HepG2 (cell line): ENCODE results near the gene ARHGAP5. TPM values are rescaled to one million over a fixed set of nuclear protein-coding genes. Genes with fewer than 3 reads are reported as not detected.

Experiments used
- ATAC-seq: fragments of 200-7000 bp; cut with Tn5 transposase; 3 replicates; pipeline ENCODE4 v1.9.1; 2020; ENCODE audit warnings: mild to moderate bottlenecking, moderate library complexity
- BruUV-seq: library from RNA; stranded (reverse); fragments of 400-500 nt; replicated peaks from 2 replicates; lab custom pipeline; 2021; lab: Mats Ljungman, UMichigan
- CTCF ChIA-PET: fragments of 300-600 bp; formaldehyde crosslinking; extraction: SDS; loops from one replicate; lab custom pipeline; 2021; ENCODE audit warnings: low total read pairs, inconsistent platforms, low intra/inter-chr PET ratio; lab: Yijun Ruan, JAX
- POLR2A ChIA-PET: fragments of 350-600 bp; sonication (Branson Sonifier 250); formaldehyde crosslinking; loops from one replicate; lab custom pipeline; 2020; ENCODE audit warnings: antibody characterized with exemption, inconsistent platforms; lab: Yijun Ruan, JAX
- DNase-seq: peaks from one replicate; pipeline ENCODE4 v3.0.0-alpha.2; 2015; ENCODE audit warnings: low spot score
- FAIRE-seq: peaks from 3 replicates; lab custom pipeline; 2011; peaks lifted over from hg19 to GRCh38; lab: Jason Lieb, UNC
- H2AFZ ChIP-seq: one replicate; pipeline ENCODE4 v1.6.1; 2011; ENCODE audit warnings: low read length, inconsistent platforms
- H3K27ac ChIP-seq: fragments of 300-600 bp; 3 replicates; pipeline ENCODE4 v1.8.0; 2011; ENCODE audit warnings: mixed run types, mild to moderate bottlenecking, mixed read lengths, low read length, inconsistent platforms; ENCODE audit not compliant: insufficient read depth; ENCODE audit errors: extremely low read length
- H3K27me3 ChIP-seq, 2 experiments: fragments of 200-600 bp in 1 of 2; 2 replicates in 1 of 2; 3 replicates in 1 of 2; pipeline versions ENCODE4 v1.6.0 to v1.8.0; 2011; ENCODE audit warnings: low read length in 2 of 2, mild to moderate bottlenecking in 2 of 2, moderate library complexity in 2 of 2, inconsistent platforms in 1 of 2; ENCODE audit not compliant: insufficient read depth in 2 of 2, control insufficient read depth in 1 of 2
- H3K36me3 ChIP-seq, 2 experiments: fragments of 200-600 bp in 1 of 2; replicated peaks in 1 of 2; 2 replicates in 1 of 2; 3 replicates in 1 of 2; pipeline versions ENCODE4 v1.5.1 to v1.8.0; 2011; ENCODE audit warnings: low read length in 2 of 2, inconsistent platforms in 1 of 2; ENCODE audit not compliant: insufficient read depth in 2 of 2, control insufficient read depth in 1 of 2
- H3K4me1 ChIP-seq: 2 replicates; pipeline ENCODE4 v1.5.1; 2012; ENCODE audit warnings: low read length, inconsistent platforms; ENCODE audit not compliant: insufficient read depth
- H3K4me2 ChIP-seq: 2 replicates; pipeline ENCODE4 v1.6.0; 2011; ENCODE audit warnings: low read depth, low read length, inconsistent platforms
- H3K4me3 ChIP-seq, 3 experiments: fragments of 200-600 bp in 1 of 3; sonication (generic), shearing (Covaris generic) in 1 of 3; replicated peaks in 1 of 3; 2 replicates each; pipeline ENCODE4 v1.5.1; 2011 to 2016; ENCODE audit warnings: low read length in 3 of 3, inconsistent platforms in 2 of 3, low read depth in 2 of 3, mild to moderate bottlenecking in 2 of 3, control low read depth in 1 of 3, mixed read lengths in 1 of 3; ENCODE audit not compliant: insufficient read depth in 1 of 3
- H3K79me2 ChIP-seq: one replicate; pipeline ENCODE4 v1.6.1; 2011; ENCODE audit warnings: low read length, inconsistent platforms; ENCODE audit not compliant: insufficient read depth
- H3K9ac ChIP-seq: 2 replicates; pipeline ENCODE4 v1.6.0; 2011; ENCODE audit warnings: mild to moderate bottlenecking, low read depth, low read length, inconsistent platforms; ENCODE audit not compliant: insufficient read depth
- H3K9me3 ChIP-seq: 2 replicates; pipeline ENCODE4 v1.5.1; 2012; ENCODE audit warnings: mild to moderate bottlenecking, low read length
- H4K20me1 ChIP-seq: 2 replicates; pipeline ENCODE4 v1.6.0; 2011; ENCODE audit warnings: inconsistent platforms, mild to moderate bottlenecking, low read length, moderate library complexity; ENCODE audit not compliant: insufficient read depth
- CEBPB ChIP-seq: IDR thresholded peaks from 2 replicates; pipeline ENCODE4 v1.6.1; 2011; ENCODE audit warnings: low read depth, low read length, improper control_type of control experiment, borderline replicate concordance
- CEBPG ChIP-seq: IDR thresholded peaks from 2 replicates; pipeline ENCODE4 v1.6.1; 2016
- GABPA ChIP-seq, 2 experiments: IDR thresholded peaks; 2 replicates each; pipeline ENCODE4 v1.6.1; 2011 to 2016; ENCODE audit warnings: low read depth in 2 of 2, low read length in 1 of 2, missing biosample characterization in 1 of 2, missing genetic modification characterization in 1 of 2
- HCFC1 ChIP-seq: fragments of 150-350 bp; IDR thresholded peaks from 2 replicates; pipeline ENCODE4 v1.6.1; 2014; ENCODE audit warnings: low read depth, low read length
- NCOA1 ChIP-seq: sonication (generic); formaldehyde crosslinking; IDR thresholded peaks from 2 replicates; pipeline ENCODE4 v1.9.0; 2021; ENCODE audit warnings: missing genetic modification reagents
- SMC3 ChIP-seq: IDR thresholded peaks from 2 replicates; pipeline ENCODE4 v1.6.1; 2011; ENCODE audit warnings: low read length, improper control_type of control experiment
- ZKSCAN8 ChIP-seq: IDR thresholded peaks from 2 replicates; pipeline ENCODE4 v1.6.1; 2016; ENCODE audit warnings: borderline replicate concordance, missing genetic modification reagents, missing compliant biosample characterization
- ZNF12 ChIP-seq: sonication (generic); formaldehyde crosslinking; IDR thresholded peaks from 2 replicates; pipeline ENCODE4 v1.5.0; 2020; ENCODE audit warnings: missing genetic modification reagents
- ZNF138 ChIP-seq: sonication (generic); formaldehyde crosslinking; IDR thresholded peaks from 2 replicates; pipeline ENCODE4 v1.5.0; 2020; ENCODE audit warnings: mild to moderate bottlenecking, low read depth, missing genetic modification reagents
- ZNF460 ChIP-seq: sonication (generic); formaldehyde crosslinking; IDR thresholded peaks from 2 replicates; pipeline ENCODE4 v1.5.1; 2020; ENCODE audit warnings: missing genetic modification reagents, mild to moderate bottlenecking, borderline replicate concordance
- ZNF7 ChIP-seq: IDR thresholded peaks from 2 replicates; pipeline ENCODE4 v1.6.1; 2016; ENCODE audit warnings: missing biosample characterization, missing genetic modification reagents
- WGBS: methylation state at CpG from one replicate; pipeline ENCODE4 v1.1.6; 2017; ENCODE audit warnings: low lambda C conversion rate; 5-methylcytosine and 5-hydroxymethylcytosine counted together
- in situ Hi-C: cut with HindIII; loops from 2 replicates; pipeline ENCODE4 v1.10.0; 2017; ENCODE audit warnings: low pct_unique_long_range_greater_than_20kb; ENCODE audit not compliant: extremely low pct_ligation_motif_present
- intact Hi-C: fragments of 100-400 bp; cut with micrococcal nuclease; formaldehyde crosslinking; loops from one replicate; pipeline ENCODE4 v1.10.0; 2022; ENCODE audit not compliant: unreplicated experiment
- polyA plus RNA-seq, 8 experiments: library from polyadenylated mRNA; depleted of rRNA in 3 of 8; stranded (reverse) in 7 of 8; unstranded in 1 of 8; fragments of >200 nt; fragmentation: Illumina TruSeq in 4 of 8; extraction: Trizol in 4 of 8; gene quantifications; 2 replicates each; pipeline versions ENCODE4 v1.2.1 to v1.2.3, GENCODE V29; 2011 to 2016; ENCODE audit warnings: low read depth in 4 of 8, missing spikeins in 1 of 8, mixed read lengths in 1 of 8; ENCODE audit not compliant: insufficient read depth in 1 of 8
- total RNA-seq, 5 experiments: library from RNA; depleted of rRNA; stranded (reverse); fragments of >200 nt; fragmentation: Illumina TruSeq; extraction: Trizol; gene quantifications; 2 replicates each; pipeline ENCODE4 v1.2.3, GENCODE V29; 2016; ENCODE audit warnings: low read depth in 1 of 5
- TF ChIP-seq, protein P1 (sequence below): sonication (generic); formaldehyde crosslinking; IDR thresholded peaks from 2 replicates; pipeline ENCODE4 v1.5.0; 2020; ENCODE audit warnings: mild to moderate bottlenecking, missing genetic modification reagents, borderline replicate concordance
- TF ChIP-seq, protein P2 (sequence below): sonication (generic); formaldehyde crosslinking; IDR thresholded peaks from 2 replicates; pipeline ENCODE4 v1.9.0; 2022; ENCODE audit warnings: missing genetic modification reagents, mild to moderate bottlenecking, borderline replicate concordance
- TF ChIP-seq, protein P3 (sequence below): sonication (generic); formaldehyde crosslinking; IDR thresholded peaks from 2 replicates; pipeline ENCODE4 v1.4.0; 2020; ENCODE audit warnings: missing genetic modification reagents

Gene ARHGAP5
- total and polyA plus RNA-seq, 2 of the 13 experiments (the other 11 are each of a cell fraction or from before 2014, with no cell fraction given): 33.7 to 144 TPM

DNA sequence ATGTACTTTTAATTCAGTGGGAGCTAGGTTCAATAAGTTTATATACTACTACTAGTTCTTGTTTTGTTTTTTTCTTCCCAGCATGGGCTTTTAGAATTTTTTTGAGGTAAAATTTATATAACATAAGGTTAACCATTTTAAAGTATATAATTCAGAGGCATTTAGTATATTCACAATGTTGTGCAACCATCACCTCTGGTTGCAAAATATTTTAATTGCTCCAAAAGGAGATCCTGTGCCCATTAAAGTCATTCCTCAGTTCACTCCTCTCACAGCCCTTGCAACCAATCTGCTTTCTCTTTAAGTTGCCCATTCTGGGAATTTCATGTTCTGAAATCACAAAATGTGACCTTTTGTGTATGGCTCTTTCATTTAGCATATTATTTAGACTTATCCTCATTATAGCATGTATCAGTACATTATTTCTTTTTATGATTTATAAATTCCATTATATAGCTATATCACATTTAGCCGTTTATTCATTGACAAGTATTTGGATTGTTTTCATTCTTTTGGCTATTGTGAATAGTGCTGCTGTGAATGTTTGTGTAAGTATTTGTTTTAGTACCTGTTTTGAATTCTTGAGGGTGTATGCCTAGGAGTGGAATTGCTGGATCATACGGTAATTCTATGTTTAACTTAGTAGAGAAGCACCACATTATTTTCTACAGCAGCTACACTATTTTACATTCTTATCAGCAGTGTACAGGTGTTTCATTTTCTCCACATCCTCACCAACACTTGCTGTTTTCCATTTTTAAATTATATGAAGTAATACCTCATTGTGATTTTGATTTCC lies 59.1 kb downstream of the ARHGAP5 start:
- ATAC-seq (no peak), FAIRE-seq (no peak), DNase-seq (no peak)
- peaks cover 29% of the 10 kb centered on the region for H3K79me2 ChIP-seq
- no peak overlapping the region for H3K9ac ChIP-seq
- H3K27ac ChIP-seq: no peak overlapping the region
- in situ Hi-C loops (no loop called here), intact Hi-C loops (no loop called here)
- peaks cover 22% of the 10 kb centered on the region for H3K9me3 ChIP-seq
- 0 out of 2 replicates have a peak, but pooled peaks cover 5% of the 10 kb centered on the region for H4K20me1 ChIP-seq
- H3K4me3 ChIP-seq: no peak overlapping the region
- no peak overlapping the region for H2AFZ ChIP-seq
- no TSS peak for BruUV-seq
- ChIA-PET POLR2A (interaction anchor here (1.5 kb wide), 1 partner anchor 60 kb away, joined by 3 read pairs; the partner anchor contains the start of gene ARHGAP5), CTCF (no interaction called here)
- no peaks in the 10 kb centered on the region for H3K27me3 ChIP-seq
- WGBS: 93% methylated on average over 2 of the region's 2 CpGs
- H3K4me2 ChIP-seq: no peak overlapping the region
- peaks cover 4 to 13% of the 10 kb centered on the region in 2 experiments; a peak in 3 of 5 replicates for H3K36me3 ChIP-seq
- H3K4me1 ChIP-seq: peaks cover 11% of the 10 kb centered on the region
- TF ChIP-seq GABPA (IDR thresholded peaks at IDR 0.05; ENCODE audit: low read depth, low read length): no peak
- no peak for TF ChIP-seq GABPA (CRISPR knock-in tag; IDR thresholded peaks at IDR 0.05; ENCODE audit: low read depth)
- no peak for TF ChIP-seq ZNF460 (CRISPR knock-in tag)
- peak; percentile 44; the same call in 1 of the 2 replicates for TF ChIP-seq CEBPG (CRISPR knock-in tag)
- TF ChIP-seq, protein P1, sequence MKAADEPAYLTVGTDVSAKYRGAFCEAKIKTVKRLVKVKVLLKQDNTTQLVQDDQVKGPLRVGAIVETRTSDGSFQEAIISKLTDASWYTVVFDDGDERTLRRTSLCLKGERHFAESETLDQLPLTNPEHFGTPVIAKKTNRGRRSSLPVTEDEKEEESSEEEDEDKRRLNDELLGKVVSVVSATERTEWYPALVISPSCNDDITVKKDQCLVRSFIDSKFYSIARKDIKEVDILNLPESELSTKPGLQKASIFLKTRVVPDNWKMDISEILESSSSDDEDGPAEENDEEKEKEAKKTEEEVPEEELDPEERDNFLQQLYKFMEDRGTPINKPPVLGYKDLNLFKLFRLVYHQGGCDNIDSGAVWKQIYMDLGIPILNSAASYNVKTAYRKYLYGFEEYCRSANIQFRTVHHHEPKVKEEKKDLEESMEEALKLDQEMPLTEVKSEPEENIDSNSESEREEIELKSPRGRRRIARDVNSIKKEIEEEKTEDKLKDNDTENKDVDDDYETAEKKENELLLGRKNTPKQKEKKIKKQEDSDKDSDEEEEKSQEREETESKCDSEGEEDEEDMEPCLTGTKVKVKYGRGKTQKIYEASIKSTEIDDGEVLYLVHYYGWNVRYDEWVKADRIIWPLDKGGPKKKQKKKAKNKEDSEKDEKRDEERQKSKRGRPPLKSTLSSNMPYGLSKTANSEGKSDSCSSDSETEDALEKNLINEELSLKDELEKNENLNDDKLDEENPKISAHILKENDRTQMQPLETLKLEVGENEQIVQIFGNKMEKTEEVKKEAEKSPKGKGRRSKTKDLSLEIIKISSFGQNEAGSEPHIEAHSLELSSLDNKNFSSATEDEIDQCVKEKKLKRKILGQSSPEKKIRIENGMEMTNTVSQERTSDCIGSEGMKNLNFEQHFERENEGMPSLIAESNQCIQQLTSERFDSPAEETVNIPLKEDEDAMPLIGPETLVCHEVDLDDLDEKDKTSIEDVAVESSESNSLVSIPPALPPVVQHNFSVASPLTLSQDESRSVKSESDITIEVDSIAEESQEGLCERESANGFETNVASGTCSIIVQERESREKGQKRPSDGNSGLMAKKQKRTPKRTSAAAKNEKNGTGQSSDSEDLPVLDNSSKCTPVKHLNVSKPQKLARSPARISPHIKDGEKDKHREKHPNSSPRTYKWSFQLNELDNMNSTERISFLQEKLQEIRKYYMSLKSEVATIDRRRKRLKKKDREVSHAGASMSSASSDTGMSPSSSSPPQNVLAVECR: no peak
- no peak for TF ChIP-seq NCOA1 (CRISPR knock-in tag)
- TF ChIP-seq ZNF12 (CRISPR knock-in tag): no peak
- no peak for TF ChIP-seq ZNF138
- TF ChIP-seq CEBPB: peak; percentile 85; the same call in 1 of the 2 replicates
- TF ChIP-seq SMC3: no peak
- no peak for TF ChIP-seq HCFC1
- TF ChIP-seq, protein P2, sequence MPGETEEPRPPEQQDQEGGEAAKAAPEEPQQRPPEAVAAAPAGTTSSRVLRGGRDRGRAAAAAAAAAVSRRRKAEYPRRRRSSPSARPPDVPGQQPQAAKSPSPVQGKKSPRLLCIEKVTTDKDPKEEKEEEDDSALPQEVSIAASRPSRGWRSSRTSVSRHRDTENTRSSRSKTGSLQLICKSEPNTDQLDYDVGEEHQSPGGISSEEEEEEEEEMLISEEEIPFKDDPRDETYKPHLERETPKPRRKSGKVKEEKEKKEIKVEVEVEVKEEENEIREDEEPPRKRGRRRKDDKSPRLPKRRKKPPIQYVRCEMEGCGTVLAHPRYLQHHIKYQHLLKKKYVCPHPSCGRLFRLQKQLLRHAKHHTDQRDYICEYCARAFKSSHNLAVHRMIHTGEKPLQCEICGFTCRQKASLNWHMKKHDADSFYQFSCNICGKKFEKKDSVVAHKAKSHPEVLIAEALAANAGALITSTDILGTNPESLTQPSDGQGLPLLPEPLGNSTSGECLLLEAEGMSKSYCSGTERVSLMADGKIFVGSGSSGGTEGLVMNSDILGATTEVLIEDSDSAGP (CRISPR knock-in tag): no peak
- 0 out of 2 replicates have a peak, but pooled peaks have one; percentile 27 for TF ChIP-seq ZNF7 (CRISPR knock-in tag)
- TF ChIP-seq ZKSCAN8 (CRISPR knock-in tag): no peak
- TF ChIP-seq, protein P3, sequence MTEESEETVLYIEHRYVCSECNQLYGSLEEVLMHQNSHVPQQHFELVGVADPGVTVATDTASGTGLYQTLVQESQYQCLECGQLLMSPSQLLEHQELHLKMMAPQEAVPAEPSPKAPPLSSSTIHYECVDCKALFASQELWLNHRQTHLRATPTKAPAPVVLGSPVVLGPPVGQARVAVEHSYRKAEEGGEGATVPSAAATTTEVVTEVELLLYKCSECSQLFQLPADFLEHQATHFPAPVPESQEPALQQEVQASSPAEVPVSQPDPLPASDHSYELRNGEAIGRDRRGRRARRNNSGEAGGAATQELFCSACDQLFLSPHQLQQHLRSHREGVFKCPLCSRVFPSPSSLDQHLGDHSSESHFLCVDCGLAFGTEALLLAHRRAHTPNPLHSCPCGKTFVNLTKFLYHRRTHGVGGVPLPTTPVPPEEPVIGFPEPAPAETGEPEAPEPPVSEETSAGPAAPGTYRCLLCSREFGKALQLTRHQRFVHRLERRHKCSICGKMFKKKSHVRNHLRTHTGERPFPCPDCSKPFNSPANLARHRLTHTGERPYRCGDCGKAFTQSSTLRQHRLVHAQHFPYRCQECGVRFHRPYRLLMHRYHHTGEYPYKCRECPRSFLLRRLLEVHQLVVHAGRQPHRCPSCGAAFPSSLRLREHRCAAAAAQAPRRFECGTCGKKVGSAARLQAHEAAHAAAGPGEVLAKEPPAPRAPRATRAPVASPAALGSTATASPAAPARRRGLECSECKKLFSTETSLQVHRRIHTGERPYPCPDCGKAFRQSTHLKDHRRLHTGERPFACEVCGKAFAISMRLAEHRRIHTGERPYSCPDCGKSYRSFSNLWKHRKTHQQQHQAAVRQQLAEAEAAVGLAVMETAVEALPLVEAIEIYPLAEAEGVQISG (CRISPR knock-in tag): no peak
